CD4-positive, alpha-beta T cell (primary cell): ENCODE results near the gene PRUNE1. TPM values are rescaled to one million over a fixed set of nuclear protein-coding genes. Genes with fewer than 3 reads are reported as not detected.

Source experiments
- ATAC-seq: fragments of 200-7000 bp; cut with Tn5 transposase; one replicate; pipeline ENCODE4 v1.10.0; 2022; ENCODE audit warnings: mild to moderate bottlenecking; ENCODE audit not compliant: poor library complexity
- CTCF ChIA-PET: fragments of 350-600 bp; sonication (Branson Sonifier 250); formaldehyde crosslinking; loops from one replicate; lab custom pipeline; 2021; ENCODE audit warnings: antibody characterized with exemption, inconsistent platforms; lab: Charles Lee
- POLR2A ChIA-PET: fragments of 350-600 bp; sonication (Branson Sonifier 250); formaldehyde crosslinking; loops from one replicate; lab custom pipeline; 2021; ENCODE audit warnings: antibody characterized with exemption, inconsistent platforms; lab: Charles Lee
- DNase-seq, 14 experiments: peaks; one replicate each; pipeline ENCODE4 v3.0.0-alpha.2; 2013 to 2020; ENCODE audit warnings: mixed read lengths in 2 of 14
- H3K27ac ChIP-seq, 2 donors: one replicate each; pipeline versions ENCODE4 v1.5.1 to v1.7.0; 2013; ENCODE audit warnings: low read length in 2 of 2, low read depth in 1 of 2, mild to moderate bottlenecking in 1 of 2
- H3K27me3 ChIP-seq, 2 experiments: 1 replicate in 1 of 2; 2 replicates in 1 of 2; pipeline versions ENCODE4 v1.6.1 to v1.7.0; 2013; ENCODE audit warnings: low read length in 2 of 2, control low read depth in 1 of 2, mild to moderate bottlenecking in 1 of 2, moderate library complexity in 1 of 2; ENCODE audit not compliant: insufficient read depth in 2 of 2, control insufficient read depth in 1 of 2
- H3K36me3 ChIP-seq: one replicate; pipeline ENCODE4 v1.6.1; 2013; ENCODE audit warnings: low read length, control low read depth; ENCODE audit not compliant: insufficient read depth
- H3K4me1 ChIP-seq: one replicate; pipeline ENCODE4 v1.6.1; 2013; ENCODE audit warnings: low read length, control low read depth; ENCODE audit not compliant: insufficient read depth
- H3K4me3 ChIP-seq: one replicate; pipeline ENCODE4 v1.5.1; 2013; ENCODE audit warnings: mild to moderate bottlenecking, low read length, moderate library complexity
- H3K9me3 ChIP-seq, 2 experiments: 1 replicate in 1 of 2; 2 replicates in 1 of 2; pipeline versions ENCODE4 v1.6.1 to v1.7.0; 2013; ENCODE audit warnings: low read length in 2 of 2, mild to moderate bottlenecking in 2 of 2, control low read depth in 1 of 2, moderate library complexity in 1 of 2; ENCODE audit not compliant: control insufficient read depth in 1 of 2, insufficient read depth in 1 of 2
- H3K27ac Mint-ChIP-seq: one replicate; pipeline ENCODE4 v1.8.0; 2020; ENCODE audit warnings: mixed read lengths
- H3K27me3 Mint-ChIP-seq: one replicate; pipeline ENCODE4 v1.8.0; 2021; ENCODE audit warnings: mixed read lengths
- H3K36me3 Mint-ChIP-seq: one replicate; pipeline ENCODE4 v1.8.0; 2021; ENCODE audit warnings: low read depth, mixed read lengths
- H3K4me1 Mint-ChIP-seq: one replicate; pipeline ENCODE4 v1.8.0; 2021; ENCODE audit warnings: low read depth, mixed read lengths
- H3K4me3 Mint-ChIP-seq: one replicate; pipeline ENCODE4 v1.8.0; 2020; ENCODE audit warnings: mild to moderate bottlenecking, mixed read lengths
- H3K9me3 Mint-ChIP-seq: one replicate; pipeline ENCODE4 v1.8.0; 2020; ENCODE audit warnings: mixed read lengths
- intact Hi-C, 2 experiments: fragments of 100-400 bp; cut with DNase I in 1 of 2; cut with micrococcal nuclease in 1 of 2; formaldehyde crosslinking; loops; one replicate each; pipeline versions ENCODE4 v1.15.1 to v1.9.0; 2023 to 2025; cut with DNase I, micrococcal nuclease
- total RNA-seq, 174 experiments: library from RNA in 2 of 174; stranded (reverse) in 2 of 174; gene quantifications; one replicate each; pipeline ENCODE4 v1.2.3 and lab custom pipeline; 2021 to 2026
- TF ChIP-seq, protein P1 (sequence below): fragments of 200-600 bp; IDR thresholded peaks from one replicate; pipeline ENCODE4 v1.8.0; 2022; ENCODE audit warnings: antibody characterized with exemption, mild to moderate bottlenecking

PRUNE1 gene
- total RNA-seq, 2 experiments from 2014 or later, result 10.9 to 12.1 TPM

DNA sequence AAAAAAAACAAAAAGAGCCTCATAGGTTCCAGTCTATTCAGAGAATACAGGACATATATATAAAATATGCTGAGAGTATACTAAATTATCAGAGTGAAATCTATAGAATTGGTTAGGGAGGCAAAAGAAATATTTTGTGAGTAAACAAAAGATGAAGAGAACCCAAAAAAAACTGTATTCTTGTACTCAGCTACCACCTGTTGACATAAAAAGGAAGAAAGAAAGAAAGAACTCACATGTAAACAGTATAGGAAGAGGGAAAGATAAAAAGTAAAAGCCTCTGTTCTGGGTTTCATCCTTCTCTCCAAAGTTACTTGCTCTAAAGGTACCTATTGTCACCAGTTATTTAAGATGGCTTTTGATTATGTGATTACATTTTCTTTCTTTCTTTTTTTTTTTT is 18.2 kb downstream of the PRUNE1 start:
- H3K27ac ChIP-seq, result no peak overlapping the region
- no peak overlapping the region for H3K4me3 ChIP-seq
- ChIA-PET CTCF (interaction anchor here (0.7 kb wide), 2 partner anchors 29 to 37 kb away, joined by 3 to 4 read pairs; no protein-coding TSS in a partner anchor), POLR2A (interaction anchor here (0.7 to 2.3 kb wide), 2 partner anchors 21 to 30 kb away, joined by 4 to 12 read pairs; partner anchors contain the start of gene C1orf56)
- H3K27me3 Mint-ChIP-seq, result no peaks in the 10 kb centered on the region
- H3K36me3 ChIP-seq, result peaks cover 57% of the 10 kb centered on the region
- no peak overlapping the region for H3K4me3 Mint-ChIP-seq
- no peak overlapping the region for H3K27ac Mint-ChIP-seq
- ATAC-seq (no peak), DNase-seq (no peak)
- H3K4me1 ChIP-seq, result peaks cover 7% of the 10 kb centered on the region
- no peaks in the 10 kb centered on the region for H3K9me3 Mint-ChIP-seq
- no peaks in the 10 kb centered on the region for H3K27me3 ChIP-seq
- TF ChIP-seq, protein P1, sequence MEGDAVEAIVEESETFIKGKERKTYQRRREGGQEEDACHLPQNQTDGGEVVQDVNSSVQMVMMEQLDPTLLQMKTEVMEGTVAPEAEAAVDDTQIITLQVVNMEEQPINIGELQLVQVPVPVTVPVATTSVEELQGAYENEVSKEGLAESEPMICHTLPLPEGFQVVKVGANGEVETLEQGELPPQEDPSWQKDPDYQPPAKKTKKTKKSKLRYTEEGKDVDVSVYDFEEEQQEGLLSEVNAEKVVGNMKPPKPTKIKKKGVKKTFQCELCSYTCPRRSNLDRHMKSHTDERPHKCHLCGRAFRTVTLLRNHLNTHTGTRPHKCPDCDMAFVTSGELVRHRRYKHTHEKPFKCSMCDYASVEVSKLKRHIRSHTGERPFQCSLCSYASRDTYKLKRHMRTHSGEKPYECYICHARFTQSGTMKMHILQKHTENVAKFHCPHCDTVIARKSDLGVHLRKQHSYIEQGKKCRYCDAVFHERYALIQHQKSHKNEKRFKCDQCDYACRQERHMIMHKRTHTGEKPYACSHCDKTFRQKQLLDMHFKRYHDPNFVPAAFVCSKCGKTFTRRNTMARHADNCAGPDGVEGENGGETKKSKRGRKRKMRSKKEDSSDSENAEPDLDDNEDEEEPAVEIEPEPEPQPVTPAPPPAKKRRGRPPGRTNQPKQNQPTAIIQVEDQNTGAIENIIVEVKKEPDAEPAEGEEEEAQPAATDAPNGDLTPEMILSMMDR, result no peak
- intact Hi-C loops, result no loop called here
- no peaks in the 10 kb centered on the region for H3K9me3 ChIP-seq
- peaks cover 6% of the 10 kb centered on the region for H3K4me1 Mint-ChIP-seq
- peaks cover 67% of the 10 kb centered on the region for H3K36me3 Mint-ChIP-seq

DNA sequence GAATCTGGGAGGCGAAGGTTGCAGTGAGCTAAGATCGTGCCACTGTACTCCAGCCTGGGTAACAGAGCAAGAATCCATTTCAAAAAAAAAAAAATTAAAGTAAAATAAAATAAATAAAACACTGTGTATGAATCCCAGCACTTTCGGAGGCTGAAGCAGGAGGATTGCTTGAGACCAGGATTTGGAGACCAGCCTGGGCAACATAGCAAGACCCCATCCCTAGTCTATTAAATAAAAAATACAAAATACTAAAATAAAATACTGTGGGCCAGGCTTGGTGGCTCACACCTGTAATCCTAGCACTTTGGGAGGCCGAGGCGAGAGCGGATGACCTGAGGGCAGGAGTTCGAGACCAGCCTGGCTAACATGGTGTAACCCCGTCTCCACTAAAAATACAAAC is 23.9 kb downstream of the PRUNE1 start:
- Histone ChIP-seq H3K27ac (no peak overlapping the region), H3K9me3 (no peaks in the 10 kb centered on the region), H3K27me3 (no peaks in the 10 kb centered on the region), H3K4me1 (no peaks in the 10 kb centered on the region), H3K36me3 (peaks cover 60% of the 10 kb centered on the region), H3K4me3 (no peak overlapping the region)
- Mint-ChIP-seq H3K36me3 (peaks cover 63% of the 10 kb centered on the region), H3K4me3 (no peak overlapping the region), H3K27me3 (no peaks in the 10 kb centered on the region), H3K9me3 (no peaks in the 10 kb centered on the region), H3K4me1 (peaks cover 9% of the 10 kb centered on the region), H3K27ac (no peak overlapping the region)
- ChIA-PET CTCF (interaction anchor here (1.6 kb wide), 1 partner anchor 68 kb away, joined by 4 read pairs; no protein-coding TSS in a partner anchor), POLR2A (interaction anchor here (0.7 kb wide), 1 partner anchor 17 kb away, joined by 3 read pairs; no protein-coding TSS in a partner anchor)
- ATAC-seq, result no peak
- intact Hi-C loops, result no loop called here
- TF ChIP-seq, protein P1, result no peak
- no peak for DNase-seq

GRCh38 chr1:151035167-151035566 is 26.9 kb downstream of the PRUNE1 start:
- ATAC-seq (no peak), DNase-seq (no peak)
- CTCF ChIA-PET, result interaction anchor here (1.3 kb wide), 1 partner anchor 11 kb away, joined by 4 read pairs; no protein-coding TSS in a partner anchor
- peaks cover 39% of the 10 kb centered on the region for H3K36me3 ChIP-seq
- H3K9me3 Mint-ChIP-seq, result no peaks in the 10 kb centered on the region
- H3K4me1 Mint-ChIP-seq, result peaks cover 9% of the 10 kb centered on the region
- POLR2A ChIA-PET, result interaction anchor here (0.9 kb wide), 1 partner anchor 65 kb away, joined by 3 read pairs; no protein-coding TSS in a partner anchor
- no peak overlapping the region for H3K27ac ChIP-seq
- TF ChIP-seq, protein P1, result no peak
- no peak overlapping the region for H3K4me3 Mint-ChIP-seq
- no peaks in the 10 kb centered on the region for H3K27me3 ChIP-seq
- intact Hi-C loops, result no loop called here
- peak overlapping the region; percentile 52 for H3K27ac Mint-ChIP-seq
- H3K4me3 ChIP-seq, result no peak overlapping the region
- H3K9me3 ChIP-seq, result no peaks in the 10 kb centered on the region
- peaks cover 37% of the 10 kb centered on the region for H3K36me3 Mint-ChIP-seq
- H3K4me1 ChIP-seq, result no peaks in the 10 kb centered on the region
- H3K27me3 Mint-ChIP-seq, result no peaks in the 10 kb centered on the region
